ENCODE measurements around the gene UST.

UST gene

DNA sequence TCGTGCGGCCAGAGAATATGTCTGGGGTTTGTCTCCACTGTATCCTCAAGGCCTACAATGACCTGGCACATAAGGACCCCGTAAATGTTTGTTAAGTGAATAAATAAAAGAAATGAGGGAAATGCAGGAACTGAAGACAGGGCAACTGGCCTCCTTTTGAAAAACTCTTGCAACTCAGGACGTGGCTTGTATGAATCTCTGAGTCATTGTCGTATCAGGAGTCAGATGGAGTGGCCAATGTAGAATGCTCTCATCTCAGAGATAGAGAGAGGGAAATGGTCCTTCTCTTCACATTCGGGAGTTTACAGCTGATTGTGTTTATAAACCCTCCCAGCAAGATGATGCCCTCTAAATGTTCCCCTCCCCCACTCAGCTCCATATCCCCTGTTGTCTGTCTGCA is 57.1 kb downstream of the UST start:
- no peak for DNase-seq (ENCODE audit: low read depth)

GRCh38 chr6:148805777-148806176 is 58.9 kb downstream of the UST start:
- DNase-seq (ENCODE audit: low read depth): no peak

- no peak for DNase-seq (ENCODE audit: low read depth)
These were observed 61.0 kb downstream of the UST start for GRCh38 chr6:148807784-148808183.

DNA sequence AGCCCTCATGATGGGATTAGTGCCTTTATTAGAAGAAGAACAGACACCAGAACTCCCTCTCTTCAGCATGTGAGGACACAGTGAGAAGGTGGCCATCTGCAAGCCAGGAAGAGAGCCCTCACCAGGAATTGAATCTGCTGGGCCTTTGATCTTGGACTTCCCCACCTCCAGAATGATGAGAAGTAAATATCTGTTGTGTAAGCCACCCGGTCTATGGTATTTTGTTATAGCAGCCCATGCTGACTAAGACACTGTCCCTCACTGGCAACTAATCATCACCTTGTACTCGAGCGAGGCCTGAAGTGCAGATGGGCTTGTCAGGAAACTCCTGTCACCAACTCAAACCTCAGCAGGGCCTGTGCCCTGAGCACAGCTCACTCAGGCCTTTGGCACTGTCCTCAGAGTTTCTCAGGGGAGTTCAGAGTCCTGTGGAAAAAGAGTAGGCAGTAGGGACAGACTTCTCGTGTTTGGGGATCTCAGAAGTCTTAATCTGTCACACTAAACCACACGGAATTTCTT is 62.0 kb downstream of the UST start:
- no peak for DNase-seq (ENCODE audit: low read depth)

DNA sequence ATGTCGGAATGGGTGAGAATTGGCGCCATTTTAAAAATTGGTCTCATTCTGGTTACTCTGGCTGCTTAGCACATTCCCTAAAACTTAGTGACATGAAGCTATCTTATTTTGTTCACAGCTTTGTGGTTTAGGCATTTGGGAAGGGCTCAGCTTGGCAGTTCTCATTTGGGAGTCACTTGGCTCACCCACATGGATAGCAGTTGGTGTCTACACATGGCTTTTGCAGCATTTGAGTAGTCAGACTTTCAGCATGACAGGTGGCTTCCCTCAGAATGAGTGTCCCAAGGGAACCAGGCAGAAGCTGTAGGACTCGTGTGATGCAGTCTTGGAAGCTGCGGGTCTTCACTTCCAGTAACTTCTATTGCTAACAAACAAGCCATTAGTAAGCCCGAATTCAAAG is 64.6 kb downstream of the UST start:
- DNase-seq (ENCODE audit: low read depth): no peak

GRCh38 chr6:148814082-148814790 is 67.4 kb downstream of the UST start:
- no peak for DNase-seq (ENCODE audit: low read depth)

DNA sequence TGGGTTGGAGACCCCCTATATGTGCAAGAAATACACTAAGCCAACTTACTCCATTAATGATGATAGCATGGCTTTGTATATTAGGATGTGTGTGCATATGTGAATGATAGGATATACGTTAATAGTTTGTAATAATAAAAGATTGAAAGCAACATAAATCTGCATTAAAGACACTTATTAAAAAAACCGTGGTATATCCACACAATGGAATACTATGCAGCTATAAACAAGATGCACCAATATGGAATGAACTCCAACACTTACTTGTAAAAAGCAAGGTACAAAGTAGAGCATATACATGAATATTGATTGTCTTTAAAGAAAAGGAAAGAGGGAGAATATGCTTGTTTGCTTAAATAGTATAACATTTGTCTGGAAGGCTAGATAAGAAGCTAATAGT is 68.0 kb downstream of the UST start:
- DNase-seq (ENCODE audit: low read depth): no peak

DNA sequence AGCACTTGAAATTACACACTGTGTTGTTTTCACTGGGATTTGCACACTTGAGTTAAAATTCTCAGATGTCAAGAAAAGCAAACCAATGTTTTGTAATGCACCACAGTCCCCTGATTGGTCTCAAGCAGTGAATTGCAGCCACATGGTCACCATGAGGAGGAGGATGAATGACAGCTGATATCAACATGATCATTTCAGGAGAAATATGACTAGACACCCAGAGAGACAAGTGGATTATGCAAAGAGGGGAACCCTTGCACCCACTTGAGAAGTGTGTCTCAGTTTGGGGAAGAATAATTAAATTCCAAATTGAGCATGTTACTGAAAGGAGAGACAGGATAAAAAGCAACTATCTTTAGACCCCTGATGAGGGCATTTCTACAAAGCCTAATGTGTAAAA is 69.3 kb downstream of the UST start:
- DNase-seq (ENCODE audit: low read depth): no peak

GRCh38 chr6:148817689-148818088 is 70.9 kb downstream of the UST start:
- DNase-seq (ENCODE audit: low read depth): no peak

DNA sequence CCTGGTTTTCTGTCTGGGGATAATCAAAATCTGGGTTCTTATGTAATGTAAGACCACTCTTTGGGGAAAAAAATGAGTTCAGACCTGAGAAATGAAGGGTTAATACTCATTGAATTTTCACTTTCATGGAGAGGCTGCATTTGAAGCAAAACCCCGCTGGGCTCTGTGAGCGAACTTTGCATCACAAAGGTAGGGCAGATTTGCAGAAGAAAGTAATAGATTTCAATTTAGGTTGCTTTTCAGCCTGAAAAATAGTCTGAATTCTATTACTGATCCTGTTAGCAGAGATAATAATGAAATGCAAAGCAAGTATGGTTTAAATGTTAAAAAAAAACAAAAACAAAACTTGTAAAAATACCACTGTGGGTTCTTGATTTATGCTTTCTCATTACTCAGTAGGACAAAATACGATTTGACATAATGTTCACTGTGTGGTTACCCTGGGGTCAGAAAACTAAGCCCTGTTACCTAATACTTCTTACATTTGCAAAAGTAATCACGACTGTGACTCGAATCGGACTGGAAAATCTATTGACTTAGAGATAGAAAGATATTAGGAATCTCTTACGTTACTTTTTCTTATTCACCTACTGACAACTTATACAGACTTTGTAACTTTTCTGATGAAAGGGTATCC is 72.2 kb downstream of the UST start:
- DNase-seq (ENCODE audit: low read depth): no peak

GRCh38 chr6:148819852-148820251 is 73.0 kb downstream of the UST start:
- DNase-seq (ENCODE audit: low read depth): no peak

GRCh38 chr6:148822819-148823218 is 76.0 kb downstream of the UST start:
- DNase-seq (ENCODE audit: low read depth): no peak

DNA sequence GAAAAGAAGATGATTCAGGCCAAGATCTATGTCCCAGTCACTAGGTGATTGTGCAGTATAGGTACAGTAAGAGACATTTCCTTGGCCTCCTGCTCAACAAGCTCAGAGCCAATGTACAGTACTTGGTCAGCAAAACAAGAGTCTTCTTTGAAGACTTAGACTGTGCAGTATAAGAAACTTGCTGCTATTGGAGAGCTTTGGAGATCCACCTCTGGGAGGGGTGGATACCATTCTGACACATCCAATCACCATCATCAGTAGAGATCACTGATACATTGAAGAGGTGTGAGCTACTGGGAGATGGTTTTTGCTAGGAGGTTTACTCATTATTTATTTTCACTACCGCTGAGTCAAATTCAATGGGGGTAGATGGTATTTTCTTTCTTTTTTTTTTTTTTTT is 77.5 kb downstream of the UST start:
- DNase-seq (ENCODE audit: low read depth): no peak

GRCh38 chr6:148824960-148825359 is 78.1 kb downstream of the UST start:
- no peak for DNase-seq (ENCODE audit: low read depth)

GRCh38 chr6:148825492-148825891 is 78.7 kb downstream of the UST start:
- no peak for DNase-seq (ENCODE audit: low read depth)

DNA sequence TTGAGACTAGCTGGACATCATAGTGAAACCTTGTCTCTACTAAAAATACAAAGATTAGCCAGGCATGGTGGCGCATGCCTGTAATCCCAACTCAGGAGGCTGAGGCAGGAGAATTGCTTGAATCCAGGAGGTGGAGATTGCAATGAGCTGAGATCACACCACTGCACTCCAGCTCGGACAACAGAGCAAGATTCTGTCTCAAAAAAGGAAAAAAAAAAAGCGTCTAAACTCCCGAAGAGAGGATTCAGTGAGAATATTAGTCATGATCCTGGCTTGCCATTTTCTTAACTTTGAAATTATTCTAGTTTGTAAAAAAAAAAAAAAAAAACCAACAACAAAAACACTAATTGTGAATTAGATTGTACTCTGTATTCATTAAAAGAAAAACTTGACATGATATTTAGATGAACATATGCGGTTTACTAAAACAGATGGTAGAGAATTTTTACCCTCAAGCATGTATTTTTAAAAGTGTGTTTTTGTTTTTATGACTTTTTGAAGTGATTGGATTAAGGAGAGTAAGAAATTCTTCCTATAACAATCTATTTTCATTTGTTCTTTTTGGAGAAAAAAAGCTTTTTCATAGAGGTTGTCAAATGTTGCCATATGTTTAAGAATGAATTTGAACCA is 80.7 kb downstream of the UST start:
- no peak for DNase-seq (ENCODE audit: low read depth)

GRCh38 chr6:148828047-148828446 is 81.2 kb downstream of the UST start:
- no peak for DNase-seq (ENCODE audit: low read depth)

DNA sequence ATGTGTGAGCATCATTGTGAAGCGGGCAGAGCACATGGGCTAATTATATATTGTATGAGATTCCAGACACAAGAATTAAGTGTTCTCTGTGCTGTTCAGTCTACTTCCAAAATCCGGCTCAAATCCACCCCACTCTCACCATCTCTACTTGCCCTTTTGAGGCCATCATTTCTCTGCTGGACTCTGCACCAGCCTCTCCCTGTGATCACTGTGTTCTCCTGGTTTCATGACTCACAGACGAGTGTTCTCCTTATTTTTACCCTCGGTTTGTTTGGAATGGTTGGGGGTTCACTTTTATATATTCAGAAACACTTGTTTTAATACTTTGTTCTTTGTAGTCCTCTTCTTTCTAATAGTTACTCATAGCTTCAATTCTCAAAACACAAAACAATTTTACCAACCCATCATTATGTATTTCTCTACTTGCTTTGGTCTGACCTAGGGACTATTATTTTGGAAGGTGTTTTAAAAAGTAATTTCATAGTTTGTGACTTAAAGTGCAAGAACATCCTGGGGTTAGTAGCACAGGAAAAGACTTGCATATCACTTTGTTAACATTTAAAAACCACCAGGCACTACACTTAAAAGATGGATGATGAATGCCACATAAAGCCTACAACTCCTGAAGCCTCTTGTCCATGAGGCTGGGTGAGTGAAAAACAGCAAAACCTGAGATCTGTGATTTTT is 82.7 kb downstream of the UST start:
- DNase-seq (ENCODE audit: low read depth): no peak

GRCh38 chr6:148830614-148831013 is 83.8 kb downstream of the UST start:
- no peak for DNase-seq (ENCODE audit: low read depth)

GRCh38 chr6:148831064-148831463 is 84.2 kb downstream of the UST start:
- DNase-seq (ENCODE audit: low read depth): no peak

DNA sequence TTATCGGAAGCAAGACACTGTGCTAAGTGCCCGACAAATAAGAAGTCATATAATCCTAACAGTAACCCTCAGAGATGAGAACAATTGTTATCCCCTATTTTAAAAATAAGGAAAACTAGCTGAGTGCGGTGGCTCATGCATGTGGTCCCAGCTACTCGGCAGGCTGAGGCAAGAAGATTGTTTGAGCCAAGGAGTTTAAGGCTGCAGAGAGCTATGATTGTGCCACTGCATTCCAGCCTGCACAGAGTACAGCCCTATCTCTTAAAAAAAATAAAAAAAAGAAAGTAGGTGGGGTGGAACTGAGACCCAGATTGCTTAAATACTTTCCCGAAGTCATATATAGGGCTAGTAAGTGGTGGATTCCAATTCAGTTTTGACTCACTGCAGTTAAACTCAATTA is 84.7 kb downstream of the UST start:
- DNase-seq (ENCODE audit: low read depth): no peak

- no peak for DNase-seq (ENCODE audit: low read depth)
These were observed 89.2 kb downstream of the UST start for GRCh38 chr6:148835920-148836441.

DNA sequence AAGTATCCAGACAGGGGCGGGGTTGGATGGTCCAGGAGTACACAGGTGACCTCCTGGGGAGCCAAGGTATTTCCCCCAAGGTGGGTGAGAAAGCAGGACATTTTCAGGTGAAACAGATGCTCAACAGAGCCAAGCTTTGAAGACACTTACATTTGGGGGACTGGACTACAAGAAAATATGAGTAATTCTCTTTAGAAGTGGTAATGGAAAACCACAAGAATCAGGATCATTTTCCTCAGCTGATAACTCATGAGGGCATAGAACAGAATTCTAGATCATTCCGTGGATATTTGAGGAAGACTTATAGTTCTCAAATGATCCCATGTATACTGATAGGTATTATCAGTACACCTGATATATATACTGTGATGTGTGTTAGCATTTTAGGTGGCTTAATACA is 89.9 kb downstream of the UST start:
- DNase-seq (ENCODE audit: low read depth): no peak

All from stimulated activated CD8-positive, alpha-beta memory T cell treated with anti-CD3 and anti-CD28 coated beads, Interleukin-12 subunit alpha, Interleukin-12 subunit beta, amount 100 ng/mL, for 4 hours (primary cell).